ENCODE measurements around the gene FBXO24. TPM values are rescaled to one million over a fixed set of nuclear protein-coding genes. Genes with fewer than 3 reads are reported as not detected.

The FBXO24 gene
- polyA plus RNA-seq, 1 of the 3 experiments (the other 2 are of a cell fraction), result 0.94 TPM

- Histone ChIP-seq H3K9me2 (no peaks in the 10 kb centered on the region), H3K4me2 (no peak overlapping the region), H3K27ac (ENCODE audit: low read depth in 2 of 2, low read length in 1 of 2) (no peak overlapping the region), H3K4me3 (ENCODE audit: low read depth in 2 of 2, low read length in 1 of 2) (no peak overlapping the region), H2AFZ (ENCODE audit: low read depth) (no peak overlapping the region), H3F3A (replicated peaks; ENCODE audit: insufficient read depth) (no peaks in the 10 kb centered on the region), H4K20me1 (ENCODE audit: insufficient read depth) (no peaks in the 10 kb centered on the region), H3K4me1 (ENCODE audit: control insufficient read depth in 1 of 2, insufficient read depth in 2 of 2, low read depth in 1 of 2, low read length in 1 of 2) (peaks cover 0 to 9% of the 10 kb centered on the region in 2 experiments; a peak in 1 of 4 replicates), H3K9ac (no peak overlapping the region), H3K36me3 (replicated peaks in 1 of 2; ENCODE audit: control insufficient read depth in 1 of 2, insufficient read depth in 2 of 2, low read length in 1 of 2) (no peaks in the 10 kb centered on the region), H3K27me3 (ENCODE audit: insufficient read depth) (no peaks in the 10 kb centered on the region), H3K9me3 (no peaks in the 10 kb centered on the region), H3K79me2 (ENCODE audit: insufficient read depth) (no peaks in the 10 kb centered on the region)
- ChIA-PET POLR2A (no interaction called here), CTCF (interaction anchor here (1.1 to 3.8 kb wide), 3 partner anchors 11 to 51 kb away, joined by 3 to 19 read pairs (median 11); partner anchors contain the start of gene ACTL6B)
- WGBS (ENCODE audit: low lambda C conversion rate), result 75% methylated on average over 23 of the region's 24 CpGs
- no peak for TF ChIP-seq SMC3 (IDR thresholded peaks at IDR 0.05; ENCODE audit: low read depth, low read length)
- TF ChIP-seq RAD21 (IDR thresholded peaks at IDR 0.05; ENCODE audit: low read length), result no peak
- no peak for TF ChIP-seq ELF1 (IDR thresholded peaks at IDR 0.05)
- no peak for TF ChIP-seq PBX3 (IDR thresholded peaks at IDR 0.05)
- no peak for TF ChIP-seq FOXJ3 (CRISPR knock-in tag; IDR thresholded peaks at IDR 0.05)
- no peak for TF ChIP-seq MXI1 (IDR thresholded peaks at IDR 0.05; ENCODE audit: low read depth, low read length)
- TF ChIP-seq TAF1 (IDR thresholded peaks at IDR 0.05; ENCODE audit: borderline replicate concordance, low read depth, low read length), result no peak
- TF ChIP-seq, protein P1, sequence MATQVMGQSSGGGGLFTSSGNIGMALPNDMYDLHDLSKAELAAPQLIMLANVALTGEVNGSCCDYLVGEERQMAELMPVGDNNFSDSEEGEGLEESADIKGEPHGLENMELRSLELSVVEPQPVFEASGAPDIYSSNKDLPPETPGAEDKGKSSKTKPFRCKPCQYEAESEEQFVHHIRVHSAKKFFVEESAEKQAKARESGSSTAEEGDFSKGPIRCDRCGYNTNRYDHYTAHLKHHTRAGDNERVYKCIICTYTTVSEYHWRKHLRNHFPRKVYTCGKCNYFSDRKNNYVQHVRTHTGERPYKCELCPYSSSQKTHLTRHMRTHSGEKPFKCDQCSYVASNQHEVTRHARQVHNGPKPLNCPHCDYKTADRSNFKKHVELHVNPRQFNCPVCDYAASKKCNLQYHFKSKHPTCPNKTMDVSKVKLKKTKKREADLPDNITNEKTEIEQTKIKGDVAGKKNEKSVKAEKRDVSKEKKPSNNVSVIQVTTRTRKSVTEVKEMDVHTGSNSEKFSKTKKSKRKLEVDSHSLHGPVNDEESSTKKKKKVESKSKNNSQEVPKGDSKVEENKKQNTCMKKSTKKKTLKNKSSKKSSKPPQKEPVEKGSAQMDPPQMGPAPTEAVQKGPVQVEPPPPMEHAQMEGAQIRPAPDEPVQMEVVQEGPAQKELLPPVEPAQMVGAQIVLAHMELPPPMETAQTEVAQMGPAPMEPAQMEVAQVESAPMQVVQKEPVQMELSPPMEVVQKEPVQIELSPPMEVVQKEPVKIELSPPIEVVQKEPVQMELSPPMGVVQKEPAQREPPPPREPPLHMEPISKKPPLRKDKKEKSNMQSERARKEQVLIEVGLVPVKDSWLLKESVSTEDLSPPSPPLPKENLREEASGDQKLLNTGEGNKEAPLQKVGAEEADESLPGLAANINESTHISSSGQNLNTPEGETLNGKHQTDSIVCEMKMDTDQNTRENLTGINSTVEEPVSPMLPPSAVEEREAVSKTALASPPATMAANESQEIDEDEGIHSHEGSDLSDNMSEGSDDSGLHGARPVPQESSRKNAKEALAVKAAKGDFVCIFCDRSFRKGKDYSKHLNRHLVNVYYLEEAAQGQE (IDR thresholded peaks at IDR 0.05; ENCODE audit: low read depth, low read length), result no peak
- TF ChIP-seq, protein P2, sequence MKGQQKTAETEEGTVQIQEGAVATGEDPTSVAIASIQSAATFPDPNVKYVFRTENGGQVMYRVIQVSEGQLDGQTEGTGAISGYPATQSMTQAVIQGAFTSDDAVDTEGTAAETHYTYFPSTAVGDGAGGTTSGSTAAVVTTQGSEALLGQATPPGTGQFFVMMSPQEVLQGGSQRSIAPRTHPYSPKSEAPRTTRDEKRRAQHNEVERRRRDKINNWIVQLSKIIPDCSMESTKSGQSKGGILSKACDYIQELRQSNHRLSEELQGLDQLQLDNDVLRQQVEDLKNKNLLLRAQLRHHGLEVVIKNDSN (IDR thresholded peaks at IDR 0.05; ENCODE audit: borderline replicate concordance, low read depth), result no peak
- peak; percentile 47 for DNase-seq
Observed at GRCh38 chr7:100640517-100641440, 54.7 kb downstream of the FBXO24 start.
